Tibial nerve (tissue), 4 donors: ENCODE data around the gene EN1.

Experiments
- EP300 ChIP-seq, 2 donors: sonication (generic); formaldehyde crosslinking; IDR thresholded peaks; one replicate each; pipeline ENCODE4 v1.6.1; 2017; ENCODE audit warnings: antibody characterized with exemption in 2 of 2, mild to moderate bottlenecking in 1 of 2
- POLR2A ChIP-seq, 2 donors: fragments of 450-650 bp; IDR thresholded peaks; one replicate each; pipeline ENCODE4 v1.6.1; 2017; ENCODE audit warnings: antibody characterized with exemption in 2 of 2, mild to moderate bottlenecking in 2 of 2, moderate library complexity in 2 of 2
- TF ChIP-seq, protein P1 (sequence below), 5 experiments: fragments of 200-600 bp in 3 of 5; fragments of 450-650 bp in 2 of 5; sonication (generic) in 3 of 5; IDR thresholded peaks; one replicate each; pipeline ENCODE4 v1.5.1; 2016 to 2019; ENCODE audit warnings: antibody characterized with exemption in 5 of 5, mild to moderate bottlenecking in 3 of 5, moderate library complexity in 2 of 5

DNA sequence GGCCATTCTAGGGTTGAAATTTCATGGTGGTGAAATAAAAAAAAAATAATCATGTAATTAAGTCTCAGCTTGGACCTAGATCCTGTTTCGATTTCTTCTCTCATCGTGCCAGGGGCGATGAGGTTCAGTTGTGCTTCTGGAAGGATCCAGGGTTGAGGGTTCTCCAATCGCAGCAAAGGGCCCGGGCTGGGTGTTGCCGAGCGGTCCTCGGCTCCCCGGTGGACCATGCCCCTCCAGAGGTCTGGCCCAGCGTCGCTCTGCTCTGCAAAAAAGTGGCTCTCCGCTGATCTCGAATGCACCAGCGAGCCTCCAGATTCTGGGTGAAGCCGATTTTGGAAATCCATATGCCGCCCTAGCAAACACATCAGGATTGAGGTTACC, 39.0 kb downstream of the EN1 start:
- TF ChIP-seq, protein P1, sequence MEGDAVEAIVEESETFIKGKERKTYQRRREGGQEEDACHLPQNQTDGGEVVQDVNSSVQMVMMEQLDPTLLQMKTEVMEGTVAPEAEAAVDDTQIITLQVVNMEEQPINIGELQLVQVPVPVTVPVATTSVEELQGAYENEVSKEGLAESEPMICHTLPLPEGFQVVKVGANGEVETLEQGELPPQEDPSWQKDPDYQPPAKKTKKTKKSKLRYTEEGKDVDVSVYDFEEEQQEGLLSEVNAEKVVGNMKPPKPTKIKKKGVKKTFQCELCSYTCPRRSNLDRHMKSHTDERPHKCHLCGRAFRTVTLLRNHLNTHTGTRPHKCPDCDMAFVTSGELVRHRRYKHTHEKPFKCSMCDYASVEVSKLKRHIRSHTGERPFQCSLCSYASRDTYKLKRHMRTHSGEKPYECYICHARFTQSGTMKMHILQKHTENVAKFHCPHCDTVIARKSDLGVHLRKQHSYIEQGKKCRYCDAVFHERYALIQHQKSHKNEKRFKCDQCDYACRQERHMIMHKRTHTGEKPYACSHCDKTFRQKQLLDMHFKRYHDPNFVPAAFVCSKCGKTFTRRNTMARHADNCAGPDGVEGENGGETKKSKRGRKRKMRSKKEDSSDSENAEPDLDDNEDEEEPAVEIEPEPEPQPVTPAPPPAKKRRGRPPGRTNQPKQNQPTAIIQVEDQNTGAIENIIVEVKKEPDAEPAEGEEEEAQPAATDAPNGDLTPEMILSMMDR (IDR thresholded peaks at IDR 0.05) = no peak
- TF ChIP-seq EP300 (IDR thresholded peaks at IDR 0.05) (no peak), POLR2A (IDR thresholded peaks at IDR 0.05) (no peak)
